Glutamatergic neuron (in vitro differentiated cells): Measurements from ENCODE around the gene S100A12. TPM values are rescaled to one million over a fixed set of nuclear protein-coding genes. Genes with fewer than 3 reads are reported as not detected.
A peak's percentile ranks its signal among the peaks of the same experiment; 100 is the strongest.
"Not testable (repeated sequence)": the region's sequence is repeated elsewhere in the genome, so short reads cannot be mapped to it uniquely, and the experiment has no call there.

Experiments used
- DNase-seq: peaks from one replicate; pipeline ENCODE4 v3.0.0; 2022
- H3K27ac Mint-ChIP-seq: one replicate; pipeline ENCODE4 v1.8.0; 2020; ENCODE audit warnings: mild to moderate bottlenecking, mixed read lengths, inconsistent platforms; ENCODE audit not compliant: unreplicated experiment
- H3K27me3 Mint-ChIP-seq: one replicate; pipeline ENCODE4 v1.8.0; 2020; ENCODE audit warnings: mild to moderate bottlenecking, moderate library complexity, mixed read lengths, inconsistent platforms; ENCODE audit not compliant: unreplicated experiment
- H3K36me3 Mint-ChIP-seq: one replicate; pipeline ENCODE4 v1.8.0; 2020; ENCODE audit warnings: mild to moderate bottlenecking, mixed read lengths, inconsistent platforms; ENCODE audit not compliant: unreplicated experiment
- H3K4me1 Mint-ChIP-seq: one replicate; pipeline ENCODE4 v1.8.0; 2020; ENCODE audit warnings: mild to moderate bottlenecking, low read depth, mixed read lengths, inconsistent platforms; ENCODE audit not compliant: unreplicated experiment
- H3K4me3 Mint-ChIP-seq: one replicate; pipeline ENCODE4 v1.8.0; 2020; ENCODE audit warnings: mild to moderate bottlenecking, mixed read lengths, inconsistent platforms; ENCODE audit not compliant: unreplicated experiment
- H3K9me3 Mint-ChIP-seq: one replicate; pipeline ENCODE4 v1.8.0; 2020; ENCODE audit warnings: mild to moderate bottlenecking, moderate library complexity, mixed read lengths, inconsistent platforms; ENCODE audit not compliant: unreplicated experiment
- total RNA-seq: library from RNA; stranded (reverse); fragmentation: NEBNext Ultra II Directional; extraction: Animal tissue kit (Norgen Biotek cat#: 25700); gene quantifications from one replicate; pipeline ENCODE4 v1.2.1, GENCODE V29; 2021; ENCODE audit not compliant: unreplicated experiment
- TF ChIP-seq, protein P1 (sequence below): fragments of 200-600 bp; sonication (generic); IDR thresholded peaks from one replicate; pipeline ENCODE4 v1.5.0; 2021; ENCODE audit not compliant: partially characterized antibody, unreplicated experiment

S100A12 gene
- total RNA-seq, 1 donor from 2014 or later, result not detected

DNA sequence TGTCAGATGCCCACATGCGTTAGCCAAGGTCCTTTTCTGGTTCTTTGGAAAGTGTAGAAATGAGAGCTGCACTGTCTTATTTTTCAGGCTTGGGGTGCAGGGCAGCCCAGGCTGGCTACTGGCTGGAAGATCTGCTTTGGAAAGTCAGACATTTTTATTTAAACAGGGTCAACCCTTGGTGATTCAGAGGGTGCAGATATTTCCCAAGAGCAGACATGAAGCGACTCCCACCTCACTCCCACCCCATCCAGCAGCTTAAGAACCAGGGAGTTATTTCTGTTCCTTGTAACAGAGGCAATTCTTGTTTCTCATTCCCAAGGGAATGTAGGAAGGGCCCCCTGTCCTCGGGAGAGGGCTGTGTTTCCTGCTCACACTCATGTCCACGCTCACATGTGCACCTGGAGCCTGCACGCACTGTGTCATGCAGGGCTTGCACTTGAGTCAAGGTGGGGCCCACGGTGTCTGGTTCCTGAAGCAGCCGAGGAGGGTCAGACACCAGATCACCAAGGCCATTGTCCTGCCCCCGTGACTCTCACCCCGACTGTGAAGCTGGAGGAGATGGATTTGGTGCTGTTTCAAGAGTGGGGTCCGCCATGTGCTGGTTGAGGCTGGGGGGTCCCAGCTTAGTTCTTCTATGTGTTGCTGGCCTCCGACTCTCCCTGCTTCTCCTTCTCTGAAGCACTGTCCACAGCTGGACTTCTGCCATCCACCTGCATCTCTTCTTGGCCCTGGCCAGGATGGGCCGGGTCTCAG is 41.9 kb upstream of the S100A12 start:
- Mint-ChIP-seq H3K4me1 (no peaks in the 10 kb centered on the region), H3K9me3 (peaks cover 7% of the 10 kb centered on the region), H3K4me3 (no peak overlapping the region), H3K27me3 (peaks cover 2% of the 10 kb centered on the region), H3K27ac (no peak overlapping the region), H3K36me3 (peaks cover 5% of the 10 kb centered on the region)
- TF ChIP-seq, protein P1, sequence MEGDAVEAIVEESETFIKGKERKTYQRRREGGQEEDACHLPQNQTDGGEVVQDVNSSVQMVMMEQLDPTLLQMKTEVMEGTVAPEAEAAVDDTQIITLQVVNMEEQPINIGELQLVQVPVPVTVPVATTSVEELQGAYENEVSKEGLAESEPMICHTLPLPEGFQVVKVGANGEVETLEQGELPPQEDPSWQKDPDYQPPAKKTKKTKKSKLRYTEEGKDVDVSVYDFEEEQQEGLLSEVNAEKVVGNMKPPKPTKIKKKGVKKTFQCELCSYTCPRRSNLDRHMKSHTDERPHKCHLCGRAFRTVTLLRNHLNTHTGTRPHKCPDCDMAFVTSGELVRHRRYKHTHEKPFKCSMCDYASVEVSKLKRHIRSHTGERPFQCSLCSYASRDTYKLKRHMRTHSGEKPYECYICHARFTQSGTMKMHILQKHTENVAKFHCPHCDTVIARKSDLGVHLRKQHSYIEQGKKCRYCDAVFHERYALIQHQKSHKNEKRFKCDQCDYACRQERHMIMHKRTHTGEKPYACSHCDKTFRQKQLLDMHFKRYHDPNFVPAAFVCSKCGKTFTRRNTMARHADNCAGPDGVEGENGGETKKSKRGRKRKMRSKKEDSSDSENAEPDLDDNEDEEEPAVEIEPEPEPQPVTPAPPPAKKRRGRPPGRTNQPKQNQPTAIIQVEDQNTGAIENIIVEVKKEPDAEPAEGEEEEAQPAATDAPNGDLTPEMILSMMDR, result no peak
- DNase-seq, result no peak

GRCh38 chr1:153415850-153416570 is 40.6 kb upstream of the S100A12 start, which contains the start of gene S100A7A:
Gene S100A7A, plus strand, starts transcription at chr1:153416520. Its CDS starts 1,563 bp downstream, at chr1:153418083.
- Mint-ChIP-seq H3K4me1 (no peaks in the 10 kb centered on the region), H3K4me3 (no peak within 1 kb of the TSS), H3K9me3 (peaks cover 7% of the 10 kb centered on the region), H3K36me3 (peaks cover 5% of the 10 kb centered on the region), H3K27me3 (peaks cover 2% of the 10 kb centered on the region), H3K27ac (no peak within 1 kb of the TSS)
- TF ChIP-seq, protein P1, result no peak
- no peak for DNase-seq

DNA sequence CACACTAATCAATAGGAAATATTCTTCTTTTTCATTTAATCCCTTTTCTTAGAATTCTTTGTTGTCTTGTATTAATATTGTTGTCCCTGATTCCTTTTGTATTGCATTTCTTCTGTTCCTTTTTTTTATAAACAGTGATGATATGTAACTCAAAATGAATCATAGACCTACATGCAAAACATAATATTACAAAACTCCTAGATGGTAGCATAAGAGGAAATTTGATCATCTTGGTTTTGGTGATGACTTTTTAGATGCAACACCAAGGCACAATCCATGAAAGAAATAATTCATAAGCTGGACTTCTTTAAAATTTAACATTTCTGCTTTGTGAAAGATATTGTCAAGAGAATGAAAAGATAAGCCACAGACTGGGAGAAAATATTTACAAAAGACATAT is 38.5 kb upstream of the S100A12 start:
- H3K9me3 Mint-ChIP-seq, H3K4me1 Mint-ChIP-seq, H3K4me3 Mint-ChIP-seq, H3K36me3 Mint-ChIP-seq, H3K27ac Mint-ChIP-seq, H3K27me3 Mint-ChIP-seq, DNase-seq: not testable (repeated sequence)

DNA sequence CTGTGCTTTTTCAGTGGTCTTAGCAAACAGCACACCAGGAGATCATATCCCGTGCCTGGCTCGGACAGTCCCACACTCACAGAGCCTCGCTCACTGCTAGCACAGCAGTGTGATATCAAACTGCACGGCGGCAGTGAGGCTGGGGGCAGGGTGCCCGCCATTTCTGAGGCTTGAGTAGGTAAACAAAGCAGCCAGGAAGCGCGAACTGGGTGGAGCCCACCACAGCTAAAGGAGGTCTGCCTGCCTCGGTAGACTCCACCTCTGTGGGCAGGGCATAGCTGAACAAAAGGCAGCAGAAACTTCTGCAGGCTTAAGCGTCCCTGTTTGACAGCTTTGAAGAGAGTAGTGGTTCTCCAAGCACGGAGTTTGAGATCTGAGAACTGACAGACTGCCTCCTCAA is 31.9 kb upstream of the S100A12 start:
- H3K27me3 Mint-ChIP-seq, DNase-seq, H3K27ac Mint-ChIP-seq, H3K4me1 Mint-ChIP-seq, H3K36me3 Mint-ChIP-seq, H3K4me3 Mint-ChIP-seq: not testable (repeated sequence)
- H3K9me3 Mint-ChIP-seq, result peaks cover 15% of the 10 kb centered on the region

- not testable (repeated sequence) for H3K4me1 Mint-ChIP-seq, H3K27me3 Mint-ChIP-seq, H3K4me3 Mint-ChIP-seq, DNase-seq, H3K27ac Mint-ChIP-seq, H3K36me3 Mint-ChIP-seq
- peaks cover 15% of the 10 kb centered on the region for H3K9me3 Mint-ChIP-seq
These were observed 30.6 kb upstream of the S100A12 start for GRCh38 chr1:153405825-153406599.

DNA sequence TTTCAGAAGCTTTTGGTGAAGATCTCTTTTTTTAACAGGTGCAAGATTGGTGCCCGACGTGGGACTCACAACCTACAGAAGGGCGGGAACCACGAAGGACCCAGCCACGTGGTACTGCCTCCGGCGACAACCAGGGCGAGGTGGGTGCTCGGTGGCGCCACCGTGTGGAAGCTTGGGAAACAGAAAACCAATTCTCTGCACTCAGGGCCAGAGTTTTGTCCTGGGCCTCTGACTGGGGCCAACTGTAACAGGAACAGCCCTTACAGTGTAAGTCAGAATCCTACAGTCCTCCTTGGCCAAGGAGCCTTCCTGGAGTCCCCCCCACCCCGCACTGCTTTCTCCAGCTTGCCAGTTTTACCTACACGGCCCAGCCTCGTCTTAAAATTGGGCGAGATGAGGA is 29.3 kb upstream of the S100A12 start:
- H3K4me1 Mint-ChIP-seq, result no peaks in the 10 kb centered on the region
- DNase-seq, result peak; percentile 61
- H3K27ac Mint-ChIP-seq, result no peak overlapping the region
- H3K4me3 Mint-ChIP-seq, result no peak overlapping the region
- H3K27me3 Mint-ChIP-seq, result peaks cover 8% of the 10 kb centered on the region
- TF ChIP-seq, protein P1, result peak; percentile 67
- peaks cover 8% of the 10 kb centered on the region for H3K36me3 Mint-ChIP-seq
- H3K9me3 Mint-ChIP-seq, result peaks cover 15% of the 10 kb centered on the region
